Prostate gland (tissue), 2 donors: Measurements from ENCODE around the gene CCDC78.

ENCODE experiments used
- CTCF ChIP-seq, 4 experiments: fragments of 200-600 bp in 2 of 4; fragments of 450-650 bp in 2 of 4; sonication (generic) in 2 of 4; IDR thresholded peaks; 1 replicate in 3 of 4; 2 replicates in 1 of 4; pipeline ENCODE4 v1.5.1; 2016 to 2019; ENCODE audit warnings: antibody characterized with exemption in 4 of 4, mild to moderate bottlenecking in 2 of 4, moderate library complexity in 2 of 4
- POLR2A ChIP-seq: fragments of 450-650 bp; IDR thresholded peaks from one replicate; pipeline ENCODE4 v1.6.1; 2016; ENCODE audit warnings: antibody characterized with exemption, mild to moderate bottlenecking

GRCh38 chr16:721765-722540, 4.3 kb downstream of the CCDC78 start:
- TF ChIP-seq CTCF (IDR thresholded peaks at IDR 0.05) (no peak), POLR2A (no peak)
